Progenitor cell of endocrine pancreas (in vitro differentiated cells): ENCODE data around the gene AP2B1. TPM values are rescaled to one million over a fixed set of nuclear protein-coding genes. Genes with fewer than 3 reads are reported as not detected.

ENCODE experiments used
- DNase-seq: peaks from one replicate; pipeline ENCODE4 v3.0.0; 2021; ENCODE audit warnings: low spot score; ENCODE audit not compliant: unreplicated experiment
- H3K27ac Mint-ChIP-seq: 2 replicates; pipeline ENCODE4 v1.8.0; 2021; ENCODE audit warnings: mild to moderate bottlenecking, moderate library complexity, mixed read lengths
- H3K27me3 Mint-ChIP-seq: 2 replicates; pipeline ENCODE4 v1.8.0; 2021; ENCODE audit warnings: mixed read lengths
- H3K36me3 Mint-ChIP-seq: 2 replicates; pipeline ENCODE4 v1.8.0; 2022; ENCODE audit warnings: mixed read lengths; ENCODE audit not compliant: insufficient read depth
- H3K4me1 Mint-ChIP-seq: 2 replicates; pipeline ENCODE4 v1.8.0; 2021; ENCODE audit warnings: low read depth, mixed read lengths
- H3K4me3 Mint-ChIP-seq: 2 replicates; pipeline ENCODE4 v1.8.0; 2021; ENCODE audit warnings: low read depth, mild to moderate bottlenecking, moderate library complexity, mixed read lengths
- H3K9me3 Mint-ChIP-seq: 2 replicates; pipeline ENCODE4 v1.8.0; 2021; ENCODE audit warnings: low read depth, mixed read lengths
- CTCF ChIP-seq: fragments of 200-600 bp; sonication (generic); IDR thresholded peaks from one replicate; pipeline ENCODE4 v1.5.0; 2021; ENCODE audit warnings: antibody characterized with exemption, mild to moderate bottlenecking; ENCODE audit not compliant: unreplicated experiment
- total RNA-seq: library from RNA; stranded (reverse); gene quantifications from 2 replicates; pipeline ENCODE4 v1.2.1, GENCODE V29; 2021

AP2B1 gene
- total RNA-seq, 1 donor from 2014 or later = 194 TPM

DNA sequence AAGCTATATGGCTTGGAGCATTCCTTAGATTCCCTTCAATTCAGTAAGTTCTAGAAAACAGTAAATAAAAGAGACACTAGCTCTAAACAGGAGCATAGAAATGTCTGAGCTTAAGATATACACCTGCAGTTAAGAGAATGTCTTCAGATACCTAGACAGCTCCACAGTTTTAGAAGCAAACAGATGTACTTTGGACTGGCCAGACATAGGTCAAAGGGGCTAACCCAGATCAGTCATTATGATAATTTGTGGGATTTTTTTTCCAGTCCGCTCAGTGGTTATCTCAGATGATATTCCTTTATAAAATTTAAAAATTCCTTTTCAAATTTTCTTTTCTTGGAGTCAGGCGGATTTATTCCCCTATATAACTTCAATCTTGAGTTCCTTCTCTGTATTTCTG is 78.5 kb downstream of the AP2B1 start:
- H3K36me3 Mint-ChIP-seq = peaks cover 5% of the 10 kb centered on the region
- no peak for DNase-seq
- H3K27ac Mint-ChIP-seq = no peak overlapping the region
- TF ChIP-seq CTCF = no peak
- H3K27me3 Mint-ChIP-seq = no peaks in the 10 kb centered on the region
- H3K4me1 Mint-ChIP-seq = peaks cover 3% of the 10 kb centered on the region
- H3K4me3 Mint-ChIP-seq = no peak overlapping the region
- H3K9me3 Mint-ChIP-seq = no peaks in the 10 kb centered on the region

- H3K27me3 Mint-ChIP-seq = no peaks in the 10 kb centered on the region
- DNase-seq = no peak
- no peak for TF ChIP-seq CTCF
- no peak overlapping the region for H3K4me3 Mint-ChIP-seq
- peaks cover 6% of the 10 kb centered on the region for H3K36me3 Mint-ChIP-seq
- peaks cover 3% of the 10 kb centered on the region for H3K4me1 Mint-ChIP-seq
- no peak overlapping the region for H3K27ac Mint-ChIP-seq
- H3K9me3 Mint-ChIP-seq = no peaks in the 10 kb centered on the region
Measured at GRCh38 chr17:35666070-35666469, 78.9 kb downstream of the AP2B1 start.

DNA sequence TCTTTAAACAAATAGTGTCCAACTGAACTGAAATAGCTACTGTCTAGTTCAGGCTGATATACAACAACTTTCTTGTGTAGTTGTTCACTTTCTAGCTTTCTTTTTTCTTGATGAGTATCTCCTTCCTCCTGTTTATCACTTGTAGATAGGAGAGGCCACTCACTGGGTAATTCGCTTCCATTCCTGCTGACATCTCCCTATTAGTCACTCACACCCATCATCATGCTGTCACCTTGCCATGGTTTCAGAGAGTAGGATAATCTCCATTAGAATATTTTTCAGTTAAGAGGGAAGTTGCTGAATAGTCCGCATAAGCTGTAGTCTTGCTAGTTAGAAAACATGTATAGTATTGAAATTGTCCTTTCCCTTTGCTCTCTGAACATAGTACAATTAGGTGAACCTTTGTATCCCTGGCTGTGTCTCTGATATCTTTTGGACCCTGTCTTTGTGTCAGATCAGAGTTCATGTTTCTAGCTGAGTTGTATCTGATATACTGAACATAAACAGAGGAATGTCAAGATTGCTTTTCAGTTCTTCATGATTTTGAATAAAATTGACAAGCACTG is 79.9 kb downstream of the AP2B1 start:
- peaks cover 2% of the 10 kb centered on the region for H3K4me1 Mint-ChIP-seq
- H3K4me3 Mint-ChIP-seq = no peak overlapping the region
- no peaks in the 10 kb centered on the region for H3K9me3 Mint-ChIP-seq
- TF ChIP-seq CTCF = no peak
- no peak for DNase-seq
- peaks cover 8% of the 10 kb centered on the region for H3K36me3 Mint-ChIP-seq
- H3K27me3 Mint-ChIP-seq = no peaks in the 10 kb centered on the region
- peak overlapping the region; percentile 30 for H3K27ac Mint-ChIP-seq

- TF ChIP-seq CTCF = no peak
- Mint-ChIP-seq H3K9me3 (no peaks in the 10 kb centered on the region), H3K27ac (no peak overlapping the region), H3K27me3 (no peaks in the 10 kb centered on the region), H3K4me1 (peaks cover 2% of the 10 kb centered on the region), H3K4me3 (no peak overlapping the region), H3K36me3 (peaks cover 9% of the 10 kb centered on the region)
- DNase-seq = no peak
Measured at GRCh38 chr17:35668802-35669201, 81.7 kb downstream of the AP2B1 start.

DNA sequence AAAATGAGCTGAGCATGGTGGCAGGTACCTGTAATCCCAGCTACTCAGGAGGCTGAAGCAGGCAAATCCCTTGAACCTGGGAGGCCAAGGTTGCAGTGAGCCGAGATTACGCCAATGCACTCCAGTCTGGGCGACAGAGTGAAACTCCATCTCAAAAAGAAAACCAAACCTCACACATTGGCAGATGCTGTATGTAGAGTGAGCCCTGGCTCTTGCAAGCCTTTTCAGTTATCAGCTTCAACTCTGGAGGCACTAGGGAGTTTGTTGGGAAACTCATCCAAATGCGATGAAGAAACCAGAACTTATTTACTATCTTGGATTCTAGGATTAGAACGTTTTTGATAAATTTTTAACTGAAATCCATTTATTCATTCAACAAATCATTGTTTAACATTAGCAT is 87.4 kb downstream of the AP2B1 start:
- Mint-ChIP-seq H3K27ac (no peak overlapping the region), H3K4me1 (no peaks in the 10 kb centered on the region), H3K27me3 (no peaks in the 10 kb centered on the region), H3K9me3 (no peaks in the 10 kb centered on the region), H3K36me3 (peaks cover 18% of the 10 kb centered on the region), H3K4me3 (no peak overlapping the region)
- TF ChIP-seq CTCF = no peak
- DNase-seq = no peak
